ENCODE results near the gene KLF16.

KLF16 gene

GRCh38 chr19:1811942-1812425 is 51.4 kb downstream of the KLF16 start, which contains the start of gene ATP8B3:
Gene ATP8B3, minus strand, starts transcription at chr19:1812276. Its CDS starts 540 bp downstream, at chr19:1811736.
- in situ Hi-C loops (cut with MboI; ENCODE audit: low sequenced_read_pairs): no loop called here

- in situ Hi-C loops (cut with MboI; ENCODE audit: low sequenced_read_pairs): no loop called here
Observed at GRCh38 chr19:1811472-1811894, 51.9 kb downstream of the KLF16 start.

- in situ Hi-C loops (cut with MboI; ENCODE audit: low sequenced_read_pairs): no loop called here
Observed at GRCh38 chr19:1810439-1811160, 52.8 kb downstream of the KLF16 start.

GRCh38 chr19:1809678-1810077 is 53.7 kb downstream of the KLF16 start:
- in situ Hi-C loops (cut with MboI; ENCODE audit: low sequenced_read_pairs): no loop called here

- in situ Hi-C loops (cut with MboI; ENCODE audit: low sequenced_read_pairs): no loop called here
Observed at GRCh38 chr19:1808395-1808731, 55.0 kb downstream of the KLF16 start.

- in situ Hi-C loops (cut with MboI; ENCODE audit: low sequenced_read_pairs): no loop called here
Observed at GRCh38 chr19:1807695-1808394, 55.5 kb downstream of the KLF16 start.

- in situ Hi-C loops (cut with MboI; ENCODE audit: low sequenced_read_pairs): no loop called here
Observed at GRCh38 chr19:1807030-1807694, 56.2 kb downstream of the KLF16 start.

GRCh38 chr19:1806184-1807029 is 57.0 kb downstream of the KLF16 start:
- in situ Hi-C loops (cut with MboI; ENCODE audit: low sequenced_read_pairs): no loop called here

GRCh38 chr19:1805401-1806183 is 57.8 kb downstream of the KLF16 start:
- in situ Hi-C loops (cut with MboI; ENCODE audit: low sequenced_read_pairs): no loop called here

GRCh38 chr19:1804858-1805257 is 58.5 kb downstream of the KLF16 start:
- in situ Hi-C loops (cut with MboI; ENCODE audit: low sequenced_read_pairs): no loop called here

Measured in HL-60/S4 treated with retinoic acid at 250 ng/mL for 4 days and 3 days (cell line).